WTC11 (cell line): ENCODE data around the gene CHRNA1. TPM values are rescaled to one million over a fixed set of nuclear protein-coding genes. Genes with fewer than 3 reads are reported as not detected.

Experiments used
- E2F5 ChIP-seq: sonication (generic); formaldehyde crosslinking; IDR thresholded peaks from 2 replicates; pipeline ENCODE4 v1.8.1; 2022; ENCODE audit warnings: mild to moderate bottlenecking, moderate library complexity, missing genetic modification reagents
- ELF4 ChIP-seq: sonication (generic); formaldehyde crosslinking; IDR thresholded peaks from 2 replicates; pipeline ENCODE4 v1.8.1; 2022; ENCODE audit warnings: low read depth, mild to moderate bottlenecking, moderate library complexity, missing genetic modification reagents
- EMX1 ChIP-seq: fragments of 250-450 bp; sonication (Bioruptor Pico); IDR thresholded peaks from 2 replicates; pipeline ENCODE4 v1.8.0; 2021; ENCODE audit warnings: mild to moderate bottlenecking
- FOXP1 ChIP-seq: sonication (generic); formaldehyde crosslinking; IDR thresholded peaks from 2 replicates; pipeline ENCODE4 v1.8.0; 2022; ENCODE audit warnings: missing genetic modification reagents, mild to moderate bottlenecking, moderate library complexity, borderline replicate concordance
- GRHL2 ChIP-seq: fragments of 250-450 bp; sonication (Bioruptor Pico); IDR thresholded peaks from 2 replicates; pipeline ENCODE4 v1.8.0; 2022; ENCODE audit warnings: mild to moderate bottlenecking, moderate library complexity; ENCODE audit not compliant: insufficient replicate concordance, severe bottlenecking
- HMGA2 ChIP-seq: fragments of 250-450 bp; sonication (Bioruptor Pico); IDR thresholded peaks from 2 replicates; pipeline ENCODE4 v1.4.0; 2021; ENCODE audit warnings: mild to moderate bottlenecking, moderate library complexity
- MLX ChIP-seq: sonication (generic); formaldehyde crosslinking; IDR thresholded peaks from 2 replicates; pipeline ENCODE4 v1.8.1; 2023; ENCODE audit warnings: mild to moderate bottlenecking, missing genetic modification reagents, moderate library complexity
- MYBL2 ChIP-seq: sonication (generic); formaldehyde crosslinking; IDR thresholded peaks from 2 replicates; pipeline ENCODE4 v1.8.1; 2023; ENCODE audit warnings: mild to moderate bottlenecking, moderate library complexity, missing genetic modification reagents
- NR3C1 ChIP-seq: sonication (generic); formaldehyde crosslinking; conservative IDR thresholded peaks from 2 replicates; pipeline ENCODE4 v1.8.1; 2023; ENCODE audit warnings: low read depth, mild to moderate bottlenecking, missing genetic modification reagents
- OVOL2 ChIP-seq: fragments of 250-450 bp; sonication (Bioruptor Pico); IDR thresholded peaks from 2 replicates; pipeline ENCODE4 v1.9.0; 2021; ENCODE audit warnings: mild to moderate bottlenecking, borderline replicate concordance
- SMAD4 ChIP-seq: sonication (generic); formaldehyde crosslinking; IDR thresholded peaks from 2 replicates; pipeline ENCODE4 v1.8.0; 2022; ENCODE audit warnings: mild to moderate bottlenecking, missing genetic modification reagents
- SP1 ChIP-seq: sonication (generic); formaldehyde crosslinking; conservative IDR thresholded peaks from 2 replicates; pipeline ENCODE4 v1.8.1; 2022; ENCODE audit warnings: missing genetic modification reagents
- TP53 ChIP-seq: sonication (generic); formaldehyde crosslinking; IDR thresholded peaks from 2 replicates; pipeline ENCODE4 v1.8.1; 2023; ENCODE audit warnings: mild to moderate bottlenecking, missing genetic modification reagents
- ZNF396 ChIP-seq: fragments of 250-450 bp; sonication (Bioruptor Pico); IDR thresholded peaks from 2 replicates; pipeline ENCODE4 v1.8.0; 2021; ENCODE audit warnings: mild to moderate bottlenecking, moderate library complexity, borderline replicate concordance
- ZNF425 ChIP-seq: fragments of 250-450 bp; sonication (Bioruptor Pico); conservative IDR thresholded peaks from 2 replicates; pipeline ENCODE4 v1.9.0; 2021; ENCODE audit warnings: mild to moderate bottlenecking
- total RNA-seq: library from RNA; stranded (reverse); gene quantifications from 3 replicates; pipeline ENCODE4 v1.2.3, GENCODE V29; 2021
- TF ChIP-seq, protein P1 (sequence below): fragments of 250-450 bp; sonication (Bioruptor Pico); IDR thresholded peaks from 2 replicates; pipeline ENCODE4 v1.8.0; 2021; ENCODE audit warnings: mild to moderate bottlenecking
- TF ChIP-seq, protein P2 (sequence below): fragments of 200-600 bp; IDR thresholded peaks from 2 replicates; pipeline ENCODE4 v1.8.0; 2022; ENCODE audit warnings: antibody characterized with exemption
- TF ChIP-seq, protein P3 (sequence below): fragments of 250-450 bp; sonication (Bioruptor Pico); IDR thresholded peaks from 2 replicates; pipeline ENCODE4 v2.1.2; 2022; ENCODE audit warnings: mild to moderate bottlenecking, moderate library complexity
- TF ChIP-seq, protein P4 (sequence below): sonication (generic); formaldehyde crosslinking; IDR thresholded peaks from 2 replicates; pipeline ENCODE4 v1.8.0; 2022; ENCODE audit warnings: mild to moderate bottlenecking, missing genetic modification reagents
- TF ChIP-seq, protein P5 (sequence below): sonication (generic); formaldehyde crosslinking; IDR thresholded peaks from 2 replicates; pipeline ENCODE4 v1.8.0; 2022; ENCODE audit warnings: mild to moderate bottlenecking, missing genetic modification reagents

CHRNA1 gene
- total RNA-seq, 1 experiment from 2014 or later: not detected

GRCh38 chr2:174771631-174772471, 7.6 kb upstream of the CHRNA1 start (continued):
- 0 out of 2 replicates have a peak, but pooled peaks have one; percentile 36 for TF ChIP-seq ZNF396
- TF ChIP-seq TP53: peak; percentile 67; the same call in 1 of the 2 replicates
- peak; percentile 52; the same call in 1 of the 2 replicates for TF ChIP-seq FOXP1 (CRISPR knock-in tag)
- TF ChIP-seq, protein P1, sequence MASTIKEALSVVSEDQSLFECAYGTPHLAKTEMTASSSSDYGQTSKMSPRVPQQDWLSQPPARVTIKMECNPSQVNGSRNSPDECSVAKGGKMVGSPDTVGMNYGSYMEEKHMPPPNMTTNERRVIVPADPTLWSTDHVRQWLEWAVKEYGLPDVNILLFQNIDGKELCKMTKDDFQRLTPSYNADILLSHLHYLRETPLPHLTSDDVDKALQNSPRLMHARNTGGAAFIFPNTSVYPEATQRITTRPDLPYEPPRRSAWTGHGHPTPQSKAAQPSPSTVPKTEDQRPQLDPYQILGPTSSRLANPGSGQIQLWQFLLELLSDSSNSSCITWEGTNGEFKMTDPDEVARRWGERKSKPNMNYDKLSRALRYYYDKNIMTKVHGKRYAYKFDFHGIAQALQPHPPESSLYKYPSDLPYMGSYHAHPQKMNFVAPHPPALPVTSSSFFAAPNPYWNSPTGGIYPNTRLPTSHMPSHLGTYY (CRISPR knock-in tag): peak; percentile 85; the same call in 1 of the 2 replicates
- peak; percentile 30; the same call in 1 of the 2 replicates for TF ChIP-seq SP1 (CRISPR knock-in tag)
- no peak for TF ChIP-seq MLX (CRISPR knock-in tag)
- TF ChIP-seq, protein P2, sequence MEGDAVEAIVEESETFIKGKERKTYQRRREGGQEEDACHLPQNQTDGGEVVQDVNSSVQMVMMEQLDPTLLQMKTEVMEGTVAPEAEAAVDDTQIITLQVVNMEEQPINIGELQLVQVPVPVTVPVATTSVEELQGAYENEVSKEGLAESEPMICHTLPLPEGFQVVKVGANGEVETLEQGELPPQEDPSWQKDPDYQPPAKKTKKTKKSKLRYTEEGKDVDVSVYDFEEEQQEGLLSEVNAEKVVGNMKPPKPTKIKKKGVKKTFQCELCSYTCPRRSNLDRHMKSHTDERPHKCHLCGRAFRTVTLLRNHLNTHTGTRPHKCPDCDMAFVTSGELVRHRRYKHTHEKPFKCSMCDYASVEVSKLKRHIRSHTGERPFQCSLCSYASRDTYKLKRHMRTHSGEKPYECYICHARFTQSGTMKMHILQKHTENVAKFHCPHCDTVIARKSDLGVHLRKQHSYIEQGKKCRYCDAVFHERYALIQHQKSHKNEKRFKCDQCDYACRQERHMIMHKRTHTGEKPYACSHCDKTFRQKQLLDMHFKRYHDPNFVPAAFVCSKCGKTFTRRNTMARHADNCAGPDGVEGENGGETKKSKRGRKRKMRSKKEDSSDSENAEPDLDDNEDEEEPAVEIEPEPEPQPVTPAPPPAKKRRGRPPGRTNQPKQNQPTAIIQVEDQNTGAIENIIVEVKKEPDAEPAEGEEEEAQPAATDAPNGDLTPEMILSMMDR: peak; percentile 60; the same call in 1 of the 2 replicates
- TF ChIP-seq, protein P3, sequence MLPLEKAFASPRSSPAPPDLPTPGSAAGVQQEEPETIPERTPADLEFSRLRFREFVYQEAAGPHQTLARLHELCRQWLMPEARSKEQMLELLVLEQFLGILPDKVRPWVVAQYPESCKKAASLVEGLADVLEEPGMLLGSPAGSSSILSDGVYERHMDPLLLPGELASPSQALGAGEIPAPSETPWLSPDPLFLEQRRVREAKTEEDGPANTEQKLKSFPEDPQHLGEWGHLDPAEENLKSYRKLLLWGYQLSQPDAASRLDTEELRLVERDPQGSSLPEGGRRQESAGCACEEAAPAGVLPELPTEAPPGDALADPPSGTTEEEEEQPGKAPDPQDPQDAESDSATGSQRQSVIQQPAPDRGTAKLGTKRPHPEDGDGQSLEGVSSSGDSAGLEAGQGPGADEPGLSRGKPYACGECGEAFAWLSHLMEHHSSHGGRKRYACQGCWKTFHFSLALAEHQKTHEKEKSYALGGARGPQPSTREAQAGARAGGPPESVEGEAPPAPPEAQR (CRISPR knock-in tag): no peak
- TF ChIP-seq NR3C1 (CRISPR knock-in tag): 0 out of 2 replicates have a peak, but pooled peaks have one; percentile 76
- TF ChIP-seq ELF4: no peak
- no peak for TF ChIP-seq OVOL2 (CRISPR knock-in tag)
- TF ChIP-seq GRHL2 (CRISPR knock-in tag): no peak
- TF ChIP-seq, protein P4, sequence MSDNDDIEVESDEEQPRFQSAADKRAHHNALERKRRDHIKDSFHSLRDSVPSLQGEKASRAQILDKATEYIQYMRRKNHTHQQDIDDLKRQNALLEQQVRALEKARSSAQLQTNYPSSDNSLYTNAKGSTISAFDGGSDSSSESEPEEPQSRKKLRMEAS (CRISPR knock-in tag): peak; percentile 53; the same call in 1 of the 2 replicates
- 0 out of 2 replicates have a peak, but pooled peaks have one; percentile 35 for TF ChIP-seq MYBL2 (CRISPR knock-in tag)
- TF ChIP-seq, protein P5, sequence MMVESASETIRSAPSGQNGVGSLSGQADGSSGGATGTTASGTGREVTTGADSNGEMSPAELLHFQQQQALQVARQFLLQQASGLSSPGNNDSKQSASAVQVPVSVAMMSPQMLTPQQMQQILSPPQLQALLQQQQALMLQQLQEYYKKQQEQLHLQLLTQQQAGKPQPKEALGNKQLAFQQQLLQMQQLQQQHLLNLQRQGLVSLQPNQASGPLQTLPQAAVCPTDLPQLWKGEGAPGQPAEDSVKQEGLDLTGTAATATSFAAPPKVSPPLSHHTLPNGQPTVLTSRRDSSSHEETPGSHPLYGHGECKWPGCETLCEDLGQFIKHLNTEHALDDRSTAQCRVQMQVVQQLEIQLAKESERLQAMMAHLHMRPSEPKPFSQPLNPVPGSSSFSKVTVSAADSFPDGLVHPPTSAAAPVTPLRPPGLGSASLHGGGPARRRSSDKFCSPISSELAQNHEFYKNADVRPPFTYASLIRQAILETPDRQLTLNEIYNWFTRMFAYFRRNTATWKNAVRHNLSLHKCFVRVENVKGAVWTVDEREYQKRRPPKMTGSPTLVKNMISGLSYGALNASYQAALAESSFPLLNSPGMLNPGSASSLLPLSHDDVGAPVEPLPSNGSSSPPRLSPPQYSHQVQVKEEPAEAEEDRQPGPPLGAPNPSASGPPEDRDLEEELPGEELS (CRISPR knock-in tag): no peak
- no peak for TF ChIP-seq SMAD4 (CRISPR knock-in tag)
- TF ChIP-seq ZNF425 (CRISPR knock-in tag): no peak
- no peak for TF ChIP-seq HMGA2 (CRISPR knock-in tag)
- TF ChIP-seq E2F5 (CRISPR knock-in tag): 0 out of 2 replicates have a peak, but pooled peaks have one; percentile 14
- no peak for TF ChIP-seq EMX1 (CRISPR knock-in tag)
- TF ChIP-seq, all 79 proteins: peak for 22
